Measurements from ENCODE around the gene UBN1. TPM values are rescaled to one million over a fixed set of nuclear protein-coding genes. Genes with fewer than 3 reads are reported as not detected.

Gene UBN1
- total RNA-seq, 1 donor = 37.7 TPM

DNA sequence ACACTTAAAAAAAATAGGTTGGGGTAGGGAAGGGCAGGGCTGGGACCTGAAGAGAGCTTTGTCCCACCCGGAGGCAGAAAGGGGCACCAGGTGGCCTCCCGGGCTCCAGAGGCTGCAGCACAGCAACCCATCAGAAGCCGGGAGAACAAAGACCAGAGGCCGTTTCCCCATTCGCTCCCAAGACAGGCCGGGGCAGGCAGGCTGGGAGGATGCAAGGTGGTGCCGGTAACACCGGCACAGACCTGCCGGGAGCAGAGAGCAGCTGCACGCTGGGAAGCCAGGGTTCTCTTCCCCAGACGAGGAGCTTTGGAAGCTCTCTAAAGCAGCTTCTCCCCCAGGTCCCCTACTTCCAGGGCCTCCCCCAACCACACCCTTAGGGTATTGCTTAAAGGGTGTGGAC is 84.1 kb downstream of the UBN1 start:
- DNase-seq (ENCODE audit: low read depth) = no peak
- TF ChIP-seq, protein P1, sequence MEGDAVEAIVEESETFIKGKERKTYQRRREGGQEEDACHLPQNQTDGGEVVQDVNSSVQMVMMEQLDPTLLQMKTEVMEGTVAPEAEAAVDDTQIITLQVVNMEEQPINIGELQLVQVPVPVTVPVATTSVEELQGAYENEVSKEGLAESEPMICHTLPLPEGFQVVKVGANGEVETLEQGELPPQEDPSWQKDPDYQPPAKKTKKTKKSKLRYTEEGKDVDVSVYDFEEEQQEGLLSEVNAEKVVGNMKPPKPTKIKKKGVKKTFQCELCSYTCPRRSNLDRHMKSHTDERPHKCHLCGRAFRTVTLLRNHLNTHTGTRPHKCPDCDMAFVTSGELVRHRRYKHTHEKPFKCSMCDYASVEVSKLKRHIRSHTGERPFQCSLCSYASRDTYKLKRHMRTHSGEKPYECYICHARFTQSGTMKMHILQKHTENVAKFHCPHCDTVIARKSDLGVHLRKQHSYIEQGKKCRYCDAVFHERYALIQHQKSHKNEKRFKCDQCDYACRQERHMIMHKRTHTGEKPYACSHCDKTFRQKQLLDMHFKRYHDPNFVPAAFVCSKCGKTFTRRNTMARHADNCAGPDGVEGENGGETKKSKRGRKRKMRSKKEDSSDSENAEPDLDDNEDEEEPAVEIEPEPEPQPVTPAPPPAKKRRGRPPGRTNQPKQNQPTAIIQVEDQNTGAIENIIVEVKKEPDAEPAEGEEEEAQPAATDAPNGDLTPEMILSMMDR (IDR thresholded peaks at IDR 0.05; ENCODE audit: insufficient read depth, low read length) = no peak
- no peak overlapping the region for H3K4me3 ChIP-seq (ENCODE audit: low read depth, low read length)

Other genes starting within 250 kb of the UBN1 start
- gene UBALD1, start 232.6 kb upstream of the UBN1 start, total RNA-seq (ENCODE audit: low replicate concordance) = 5.2 and 7.1 TPM in 2 replicates
- 24.5 and 34.3 TPM in 2 replicates for gene MGRN1, start 222.7 kb upstream of the UBN1 start, total RNA-seq (ENCODE audit: low replicate concordance)
- 15.4 and 48.3 TPM in 2 replicates for gene NUDT16L1, start 153.9 kb upstream of the UBN1 start, total RNA-seq (ENCODE audit: low replicate concordance)
- gene ANKS3, start 113.2 kb upstream of the UBN1 start, total RNA-seq (ENCODE audit: low replicate concordance) = 22.0 and 28.2 TPM in 2 replicates
- 1.4 TPM in 1 of 2 replicates, not detected in the other for gene DNAAF8, start 112.9 kb upstream of the UBN1 start, total RNA-seq (ENCODE audit: low replicate concordance)
- gene ZNF500, start 80.3 kb upstream of the UBN1 start, total RNA-seq (ENCODE audit: low replicate concordance) = 8.3 and 14.1 TPM in 2 replicates
- gene SEPTIN12, start 59.1 kb upstream of the UBN1 start, total RNA-seq (ENCODE audit: low replicate concordance) = not detected in 2 replicates
- not detected in 2 replicates for gene SMIM22, start 52.1 kb upstream of the UBN1 start, total RNA-seq (ENCODE audit: low replicate concordance)
- gene ROGDI, start 44.8 kb upstream of the UBN1 start, total RNA-seq (ENCODE audit: low replicate concordance) = 9.1 and 14.4 TPM in 2 replicates
- gene GLYR1, start 193 bp upstream of the UBN1 start, total RNA-seq (ENCODE audit: low replicate concordance) = 42.4 and 55.0 TPM in 2 replicates
- gene PPL, start 89.7 kb downstream of the UBN1 start, total RNA-seq (ENCODE audit: low replicate concordance) = 53.9 and 57.9 TPM in 2 replicates
- gene SEC14L5, start 110.8 kb downstream of the UBN1 start, total RNA-seq (ENCODE audit: low replicate concordance) = 1.2 and 3.0 TPM in 2 replicates
- gene NAGPA, start 186.5 kb downstream of the UBN1 start, total RNA-seq (ENCODE audit: low replicate concordance) = 16.8 and 50.6 TPM in 2 replicates
- gene C16orf89, start 218.5 kb downstream of the UBN1 start, total RNA-seq (ENCODE audit: low replicate concordance) = 1.6 and 4.6 TPM in 2 replicates
- gene ALG1, start 224.4 kb downstream of the UBN1 start, total RNA-seq (ENCODE audit: low replicate concordance) = 32.9 and 37.7 TPM in 2 replicates